ENCODE measurements around the gene KCNQ1. TPM values are rescaled to one million over a fixed set of nuclear protein-coding genes. Genes with fewer than 3 reads are reported as not detected.

The KCNQ1 gene
- total and polyA plus RNA-seq, 5 experiments from 2014 or later, result 8.7 to 25.1 (median 22.9) TPM

DNA sequence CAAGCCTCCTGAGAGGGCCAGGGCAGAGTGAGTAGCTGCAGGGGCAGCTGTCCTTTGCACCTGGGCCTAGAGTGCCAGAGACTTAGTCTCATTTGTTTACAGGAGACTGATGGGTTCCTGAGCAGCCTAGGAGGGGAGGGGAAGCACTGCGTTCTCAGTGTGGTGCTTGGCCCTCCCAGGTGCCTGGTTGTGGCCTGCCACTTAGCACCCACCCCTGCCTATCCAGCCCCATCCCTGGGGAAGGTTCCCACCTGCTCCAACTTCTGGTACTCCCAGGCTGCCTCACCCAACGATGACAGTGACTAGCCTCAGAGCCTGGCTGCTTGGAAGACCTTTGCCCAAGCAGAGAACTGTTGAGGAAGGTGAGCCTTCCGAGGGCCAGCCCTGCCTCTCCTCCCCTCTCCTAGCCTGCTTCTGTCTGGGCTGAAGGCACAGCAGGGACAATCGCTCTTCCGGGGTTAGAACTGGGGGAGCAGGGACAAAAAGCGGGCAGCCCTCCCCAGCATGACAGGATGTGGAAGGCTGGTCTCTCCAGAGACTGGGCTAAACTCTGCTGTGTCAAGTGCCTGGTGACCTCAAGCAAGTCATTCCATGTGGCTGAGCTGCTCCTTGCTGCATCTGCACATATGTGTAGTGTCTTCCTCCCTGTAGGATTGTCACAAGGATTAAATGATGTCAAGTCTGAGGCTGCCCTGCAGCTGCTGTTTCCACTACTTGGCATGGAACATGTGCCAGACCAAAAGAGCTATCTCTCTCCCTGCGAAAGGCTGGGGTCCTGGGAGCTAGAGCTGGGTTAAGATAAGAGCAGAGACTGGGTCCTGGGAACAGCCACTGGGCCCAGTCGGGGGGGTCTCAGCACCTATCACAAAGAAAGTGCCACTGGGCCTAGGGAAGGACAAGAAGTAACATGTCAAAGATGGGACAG lies 245.1 kb downstream of the KCNQ1 start:
- DNase-seq (peak in 1 of 10 donors; percentile 56), ATAC-seq (no peak)
- Mint-ChIP-seq H3K36me3 (peaks cover 0 to 3% (median 0%) of the 10 kb centered on the region in 3 donors), H3K27me3 (no peaks in the 10 kb centered on the region), H3K4me3 (no peak overlapping the region), H3K9me3 (no peaks in the 10 kb centered on the region), H3K4me1 (peaks cover 0 to 13% (median 9%) of the 10 kb centered on the region in 4 donors), H3K27ac (peak overlapping the region in 5 of 10 donors; percentile 1 to 83 (median 46))
- POLR2A ChIA-PET, result no interaction called here

DNA sequence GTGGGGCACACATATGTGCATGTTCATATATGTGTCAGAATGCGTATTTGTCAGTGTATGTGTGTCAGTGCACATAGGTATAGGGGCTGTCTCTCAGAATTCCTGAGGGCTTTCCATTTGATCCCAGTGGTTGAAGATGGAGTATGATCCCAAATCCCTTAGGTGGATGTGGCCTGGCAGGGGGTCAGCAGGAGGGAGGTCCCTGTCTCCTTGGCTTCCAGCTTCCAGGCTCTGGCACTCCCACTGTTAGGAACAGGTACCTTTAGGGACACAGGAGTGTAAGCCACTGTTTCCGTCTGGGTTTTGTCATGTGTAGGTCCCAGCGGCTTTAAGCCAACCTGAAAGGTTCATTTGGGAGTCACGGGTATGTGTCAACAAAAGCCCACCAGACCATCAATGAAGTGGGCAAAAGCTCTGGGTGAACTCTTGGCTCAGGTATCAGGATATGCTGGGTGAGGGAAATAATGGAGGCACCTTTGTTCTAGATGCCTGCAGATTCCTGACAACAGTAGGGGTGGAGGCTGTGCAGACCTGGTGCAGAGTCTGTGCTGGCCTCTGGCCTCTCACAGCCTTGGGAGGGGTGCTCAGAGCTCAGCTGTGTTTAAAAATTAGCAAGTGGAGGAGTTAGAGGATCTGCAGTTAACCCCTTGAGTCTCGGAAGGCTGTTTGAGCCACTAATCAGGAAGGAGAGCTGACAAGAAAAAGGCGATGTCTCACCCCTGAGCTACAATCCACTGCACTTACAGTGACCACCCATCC lies 246.0 kb downstream of the KCNQ1 start:
- Mint-ChIP-seq H3K27ac (peak overlapping the region in 2 of 10 donors; percentile 37 to 46), H3K9me3 (no peaks in the 10 kb centered on the region), H3K27me3 (no peaks in the 10 kb centered on the region), H3K4me3 (no peak overlapping the region), H3K36me3 (peaks cover 0 to 3% (median 0%) of the 10 kb centered on the region in 3 donors), H3K4me1 (peaks cover 0 to 13% (median 9%) of the 10 kb centered on the region in 4 donors)
- ATAC-seq, result no peak
- POLR2A ChIA-PET, result no interaction called here
- DNase-seq, result peak in 1 of 10 donors; percentile 31

DNA sequence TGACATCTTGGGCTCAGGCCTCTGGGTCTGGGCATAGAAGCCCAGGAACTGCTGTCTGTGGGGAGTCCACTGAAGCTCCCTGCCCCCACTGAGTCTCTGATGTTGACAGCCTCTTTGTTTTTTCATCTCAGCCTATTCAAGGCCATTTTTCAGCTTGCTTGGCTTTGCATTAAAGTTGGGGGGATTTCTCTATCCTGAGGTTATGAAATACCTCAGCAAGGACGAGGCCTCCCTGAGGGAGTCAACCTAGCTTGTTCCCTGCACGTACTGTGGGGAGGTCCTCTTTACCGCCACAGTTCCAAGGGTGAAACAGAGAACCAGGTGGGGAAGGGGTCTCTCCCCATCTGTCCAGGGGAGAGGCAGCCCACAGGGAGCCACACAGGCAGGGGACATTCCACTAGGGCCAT lies 246.6 kb downstream of the KCNQ1 start:
- Mint-ChIP-seq H3K27ac (peak overlapping the region in 1 of 10 donors; percentile 73), H3K9me3 (no peaks in the 10 kb centered on the region), H3K4me3 (no peak overlapping the region), H3K4me1 (peaks cover 0 to 13% (median 9%) of the 10 kb centered on the region in 4 donors), H3K36me3 (peaks cover 0 to 3% (median 1%) of the 10 kb centered on the region in 3 donors), H3K27me3 (no peaks in the 10 kb centered on the region)
- POLR2A ChIA-PET, result no interaction called here
- DNase-seq, result peak in 1 of 10 donors; percentile 21
- ATAC-seq, result no peak

DNA sequence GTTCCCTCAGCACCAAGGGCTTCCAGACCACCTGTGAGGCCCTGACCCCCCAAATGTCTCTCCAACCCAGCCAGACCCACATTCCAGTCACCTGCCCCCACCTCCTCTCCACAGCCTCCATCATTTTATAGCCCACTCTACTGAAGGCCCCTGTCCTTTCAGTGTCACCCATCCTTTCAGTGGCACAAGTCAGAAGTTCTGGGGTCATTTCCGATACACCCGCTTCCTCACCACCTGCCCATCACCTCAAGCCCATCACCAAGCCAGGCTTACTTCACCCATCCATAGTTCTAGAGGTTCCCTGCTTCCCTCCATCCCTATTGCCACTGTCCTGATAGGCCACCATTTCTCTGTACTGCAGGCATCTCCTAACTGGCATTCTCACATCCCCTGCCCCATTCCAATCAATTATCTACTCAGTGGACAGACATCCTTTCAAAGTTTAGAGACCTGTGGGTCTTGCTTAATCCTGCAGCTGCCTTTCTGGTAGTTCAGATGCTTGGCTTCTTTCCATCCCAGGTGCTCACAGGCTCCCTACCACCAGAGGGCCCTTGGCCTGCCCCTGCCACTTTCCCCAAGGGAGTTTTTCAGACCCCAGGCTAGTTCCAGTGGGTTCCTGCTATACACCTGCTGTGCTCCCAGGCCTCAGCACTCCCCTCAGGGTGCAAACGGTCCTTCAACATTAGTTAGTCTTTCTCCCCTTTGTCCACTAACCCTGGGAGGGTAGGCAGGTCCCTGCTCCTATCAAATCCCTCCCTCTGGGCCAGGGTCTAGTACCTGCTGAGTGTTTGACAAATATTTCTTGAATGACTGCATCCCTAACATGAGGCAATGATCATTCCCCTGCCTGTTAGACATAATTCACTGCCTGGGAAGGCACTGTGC lies 247.4 kb downstream of the KCNQ1 start:
- H3K27ac Mint-ChIP-seq, result peak overlapping the region in 1 of 10 donors; percentile 73
- POLR2A ChIA-PET, result no interaction called here
- no peak overlapping the region for H3K4me3 Mint-ChIP-seq
- H3K9me3 Mint-ChIP-seq, result no peaks in the 10 kb centered on the region
- no peak for ATAC-seq
- no peak for DNase-seq
- H3K36me3 Mint-ChIP-seq, result peaks cover 0 to 7% (median 3%) of the 10 kb centered on the region in 3 donors
- peaks cover 0 to 13% (median 9%) of the 10 kb centered on the region in 4 donors for H3K4me1 Mint-ChIP-seq
- H3K27me3 Mint-ChIP-seq, result no peaks in the 10 kb centered on the region

DNA sequence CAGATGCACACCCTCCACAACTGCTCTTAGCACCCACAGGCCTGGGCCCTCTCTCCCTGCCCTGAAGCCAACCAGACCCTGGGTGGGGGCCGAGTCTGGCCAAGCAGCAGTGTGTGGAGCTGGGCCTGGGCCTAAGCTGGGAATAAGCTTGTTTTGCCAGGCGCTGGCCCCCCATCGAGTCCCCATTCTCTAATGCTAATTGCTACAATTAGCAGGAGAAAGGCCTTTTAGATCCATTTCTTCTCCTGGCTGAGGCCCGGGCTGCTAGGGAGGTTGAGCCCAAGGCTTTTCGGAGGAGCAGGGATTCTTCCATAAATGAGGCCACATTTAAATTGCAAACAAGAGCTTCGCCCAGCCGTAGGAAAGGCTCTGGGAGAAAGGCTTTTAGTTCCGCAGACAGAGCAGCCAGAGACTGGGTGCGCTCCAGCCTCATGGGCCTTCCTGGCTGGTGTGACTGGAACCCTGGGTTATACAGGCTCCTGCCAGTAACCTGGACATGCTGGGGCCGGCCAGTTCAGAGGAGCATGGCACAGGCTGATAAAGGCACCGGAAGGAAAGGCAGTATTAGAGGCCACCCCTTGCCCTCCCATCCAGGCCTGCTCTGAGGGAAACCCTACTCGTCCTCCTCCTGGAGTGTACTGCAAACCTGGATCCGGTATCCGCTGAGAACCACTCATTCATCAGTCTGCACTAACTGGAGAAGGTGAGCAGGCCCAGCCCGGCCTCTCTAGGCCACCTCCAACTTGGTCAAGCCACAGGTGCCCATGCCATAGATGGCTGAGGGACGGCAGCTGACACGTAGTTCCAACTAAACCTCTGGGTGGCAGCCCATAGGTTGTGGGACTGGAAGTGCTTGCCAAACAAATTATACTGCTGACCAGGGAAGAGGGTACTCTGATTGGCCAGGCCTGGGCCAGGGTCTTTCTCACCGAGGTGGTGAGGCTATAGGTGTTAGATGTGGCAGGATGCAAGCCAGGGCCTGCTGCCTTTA lies 248.8 kb downstream of the KCNQ1 start:
- Mint-ChIP-seq H3K36me3 (peaks cover 0 to 8% (median 7%) of the 10 kb centered on the region in 3 donors), H3K27me3 (no peaks in the 10 kb centered on the region), H3K27ac (no peak overlapping the region), H3K4me3 (no peak overlapping the region), H3K9me3 (peaks cover 0 to 5% (median 0%) of the 10 kb centered on the region in 9 donors), H3K4me1 (peaks cover 5 to 17% (median 9%) of the 10 kb centered on the region in 4 donors)
- POLR2A ChIA-PET, result no interaction called here
- DNase-seq, result no peak
- no peak for ATAC-seq

DNA sequence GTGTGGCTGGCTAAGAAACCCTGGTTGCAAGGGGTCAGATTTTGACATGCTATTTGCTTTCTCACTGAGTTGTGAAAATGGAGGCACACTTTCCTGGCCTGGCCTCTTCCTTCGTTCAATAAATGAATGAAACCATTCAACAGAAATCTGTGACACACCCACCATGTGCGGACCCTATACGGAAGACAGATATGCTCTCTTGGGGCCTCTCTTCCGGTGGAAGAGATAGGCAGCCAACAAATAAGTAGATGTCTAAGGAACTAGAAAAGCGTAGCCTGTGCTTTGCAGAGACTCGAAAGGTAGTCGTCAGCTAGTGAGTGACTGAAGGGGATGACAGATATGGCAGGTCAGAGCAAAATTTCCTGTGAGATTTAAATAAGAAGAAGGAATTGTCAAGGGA lies 249.7 kb downstream of the KCNQ1 start:
- Mint-ChIP-seq H3K36me3 (peaks cover 0 to 9% (median 8%) of the 10 kb centered on the region in 3 donors), H3K27me3 (no peaks in the 10 kb centered on the region), H3K4me3 (no peak overlapping the region), H3K9me3 (peaks cover 0 to 6% (median 0%) of the 10 kb centered on the region in 9 donors), H3K27ac (no peak overlapping the region), H3K4me1 (peaks cover 8 to 22% (median 15%) of the 10 kb centered on the region in 4 donors)
- ATAC-seq, result no peak
- DNase-seq, result no peak
- POLR2A ChIA-PET, result no interaction called here

DNA sequence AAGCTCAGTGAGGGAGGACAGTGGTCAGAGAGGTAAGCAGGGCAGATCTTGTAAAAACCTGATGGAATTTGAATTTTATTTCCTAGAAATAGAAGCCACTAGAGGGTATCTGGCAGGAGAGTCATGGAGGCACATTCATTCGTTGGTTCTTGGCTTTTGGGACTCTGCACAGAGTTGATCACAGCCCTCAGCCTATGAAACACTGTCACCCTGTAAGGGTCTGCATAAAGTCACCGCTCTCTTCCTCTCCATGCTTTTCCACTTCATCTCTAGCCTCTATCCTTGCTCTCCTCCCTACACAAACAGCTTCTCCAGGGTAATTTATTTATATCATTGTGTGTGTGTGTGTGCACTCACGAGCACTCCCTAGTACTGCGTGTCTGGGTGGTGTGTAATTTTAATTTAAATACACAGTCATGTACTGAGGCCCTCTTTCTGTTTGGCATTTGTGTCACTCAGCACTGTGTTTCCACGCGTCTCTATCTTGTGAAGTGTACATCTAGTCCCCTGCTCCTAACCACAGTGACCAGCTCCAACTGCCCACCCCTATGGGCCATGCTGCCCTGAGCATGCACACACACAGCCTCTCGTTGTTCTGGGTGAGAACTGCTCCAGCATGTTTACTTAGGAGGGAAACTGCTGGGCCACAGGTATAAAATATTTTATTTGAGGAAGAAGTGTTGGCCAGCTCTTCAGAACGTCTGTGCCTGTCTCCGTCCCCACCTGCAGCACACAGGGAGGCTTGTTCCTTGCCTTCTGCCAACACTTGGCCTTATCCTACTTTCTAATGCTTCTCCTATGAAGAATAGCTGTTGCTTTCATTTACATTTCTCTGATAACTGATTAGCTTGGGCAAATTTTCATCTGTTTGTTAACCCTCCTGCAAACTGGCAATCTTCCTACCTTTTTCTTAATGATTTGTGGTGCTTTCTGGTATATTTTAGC lies 250.5 kb downstream of the KCNQ1 start:
- Mint-ChIP-seq H3K4me3 (no peak overlapping the region), H3K27me3 (no peaks in the 10 kb centered on the region), H3K9me3 (peaks cover 0 to 6% (median 0%) of the 10 kb centered on the region in 9 donors), H3K36me3 (peaks cover 0 to 9% (median 5%) of the 10 kb centered on the region in 3 donors), H3K4me1 (peaks cover 8 to 22% (median 15%) of the 10 kb centered on the region in 4 donors), H3K27ac (peak overlapping the region in 2 of 10 donors; percentile 9 to 48)
- POLR2A ChIA-PET, result no interaction called here
- DNase-seq (no peak), ATAC-seq (no peak)

DNA sequence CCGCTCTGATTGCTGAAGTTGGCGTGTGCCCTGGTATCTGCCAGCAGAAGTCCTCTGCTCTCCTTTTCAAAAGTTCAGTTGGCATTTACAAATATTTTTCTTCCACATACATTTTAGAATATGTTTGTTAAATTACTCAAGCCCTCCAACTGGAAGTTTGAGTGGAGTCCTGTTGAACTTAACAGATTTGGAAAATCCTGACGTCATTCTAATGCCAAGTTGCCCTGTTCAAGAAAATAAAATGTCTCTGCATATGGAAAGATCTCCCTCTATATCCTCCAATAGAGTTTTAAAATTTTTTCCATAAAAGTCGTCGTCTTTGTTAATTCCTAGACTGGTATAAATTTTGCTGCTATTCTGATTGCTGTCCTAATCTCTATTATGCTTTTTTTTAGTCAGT lies 251.6 kb downstream of the KCNQ1 start:
- POLR2A ChIA-PET, result no interaction called here
- no peak overlapping the region for H3K4me3 Mint-ChIP-seq
- H3K27me3 Mint-ChIP-seq, result no peaks in the 10 kb centered on the region
- peak overlapping the region in 2 of 10 donors; percentile 9 to 23 for H3K27ac Mint-ChIP-seq
- peaks cover 0 to 9% (median 5%) of the 10 kb centered on the region in 3 donors for H3K36me3 Mint-ChIP-seq
- peaks cover 6 to 25% (median 15%) of the 10 kb centered on the region in 4 donors for H3K4me1 Mint-ChIP-seq
- DNase-seq (no peak), ATAC-seq (no peak)
- H3K9me3 Mint-ChIP-seq, result peaks cover 0 to 6% (median 0%) of the 10 kb centered on the region in 9 donors

DNA sequence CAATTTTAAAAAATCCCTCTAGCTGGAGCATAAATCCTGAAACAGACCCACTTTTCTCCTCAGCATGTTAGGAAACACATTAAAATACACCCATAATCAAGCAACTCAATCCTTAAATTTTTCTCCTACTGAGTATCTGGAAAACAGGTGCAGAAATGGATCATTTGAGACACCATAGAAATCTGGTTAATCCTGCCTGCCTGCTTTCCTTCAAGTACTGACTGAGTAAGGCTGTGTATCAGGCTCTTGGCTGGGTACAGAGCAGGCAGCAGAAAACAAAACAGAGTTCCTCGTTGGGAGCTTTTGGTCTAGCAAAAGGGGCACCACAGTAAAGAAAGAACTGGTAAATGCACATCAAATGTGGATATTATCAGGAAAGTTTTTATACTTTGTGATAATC lies 253.1 kb downstream of the KCNQ1 start:
- Mint-ChIP-seq H3K36me3 (peaks cover 0 to 9% (median 7%) of the 10 kb centered on the region in 3 donors), H3K27ac (no peak overlapping the region), H3K4me3 (peak overlapping the region in 3 of 10 donors; percentile 74 to 78 (median 76)), H3K27me3 (no peaks in the 10 kb centered on the region), H3K9me3 (peaks cover 0 to 6% (median 0%) of the 10 kb centered on the region in 9 donors), H3K4me1 (peaks cover 1 to 25% (median 10%) of the 10 kb centered on the region in 4 donors)
- POLR2A ChIA-PET, result no interaction called here
- ATAC-seq (no peak), DNase-seq (no peak)

DNA sequence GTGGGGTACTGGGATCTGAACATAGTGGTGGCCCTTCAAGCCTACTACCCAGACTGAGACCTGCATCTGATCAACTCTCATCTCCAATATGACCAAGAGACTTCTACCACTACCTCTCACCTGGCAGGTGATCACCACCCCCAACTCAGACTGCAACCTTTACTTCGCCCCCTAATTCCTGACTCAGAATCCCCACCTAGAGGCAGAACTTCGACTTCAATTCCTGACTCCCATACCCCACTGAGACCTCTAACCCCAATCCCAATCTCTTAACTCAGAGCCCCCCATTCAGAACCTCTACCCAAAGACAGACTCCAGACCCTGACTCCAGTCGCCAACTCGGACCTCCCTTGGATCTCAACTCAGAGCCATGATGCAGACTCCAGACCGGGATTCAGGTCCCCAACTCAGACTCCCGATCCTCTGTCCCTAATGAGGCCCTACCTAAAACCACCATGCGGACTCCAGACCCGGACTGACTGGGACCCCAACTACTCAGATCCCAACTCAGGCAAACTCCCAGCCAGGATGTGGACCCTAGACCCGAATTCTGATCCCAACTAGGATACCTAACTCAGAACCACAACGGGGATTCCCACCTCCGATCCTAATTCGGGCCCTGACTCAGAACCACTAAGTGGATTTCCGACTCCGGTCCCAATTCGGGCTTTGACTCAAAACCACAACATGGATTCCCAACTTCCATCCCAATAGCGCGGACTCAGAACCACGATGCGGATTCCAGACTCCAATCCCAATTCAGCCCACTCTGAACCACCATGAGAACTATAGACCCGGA lies 253.8 kb downstream of the KCNQ1 start:
- peak overlapping the region in 5 of 10 donors; percentile 9 to 77 (median 65) for H3K27ac Mint-ChIP-seq
- ATAC-seq, result no peak
- H3K36me3 Mint-ChIP-seq, result peaks cover 0 to 9% (median 7%) of the 10 kb centered on the region in 3 donors
- H3K9me3 Mint-ChIP-seq, result peaks cover 0 to 6% (median 0%) of the 10 kb centered on the region in 9 donors
- H3K4me1 Mint-ChIP-seq, result peaks cover 1 to 23% (median 10%) of the 10 kb centered on the region in 4 donors
- peak overlapping the region; percentile 64 to 88 (median 77) for H3K4me3 Mint-ChIP-seq
- H3K27me3 Mint-ChIP-seq, result no peaks in the 10 kb centered on the region
- POLR2A ChIA-PET, result no interaction called here
- peak in 1 of 10 donors; percentile 45 for DNase-seq

Data from naive thymus-derived CD8-positive, alpha-beta T cell (primary cell).